Measurements from ENCODE around the gene PLIN1.

The PLIN1 gene, protein sequence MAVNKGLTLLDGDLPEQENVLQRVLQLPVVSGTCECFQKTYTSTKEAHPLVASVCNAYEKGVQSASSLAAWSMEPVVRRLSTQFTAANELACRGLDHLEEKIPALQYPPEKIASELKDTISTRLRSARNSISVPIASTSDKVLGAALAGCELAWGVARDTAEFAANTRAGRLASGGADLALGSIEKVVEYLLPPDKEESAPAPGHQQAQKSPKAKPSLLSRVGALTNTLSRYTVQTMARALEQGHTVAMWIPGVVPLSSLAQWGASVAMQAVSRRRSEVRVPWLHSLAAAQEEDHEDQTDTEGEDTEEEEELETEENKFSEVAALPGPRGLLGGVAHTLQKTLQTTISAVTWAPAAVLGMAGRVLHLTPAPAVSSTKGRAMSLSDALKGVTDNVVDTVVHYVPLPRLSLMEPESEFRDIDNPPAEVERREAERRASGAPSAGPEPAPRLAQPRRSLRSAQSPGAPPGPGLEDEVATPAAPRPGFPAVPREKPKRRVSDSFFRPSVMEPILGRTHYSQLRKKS

GRCh38 chr15:89679212-89679611, at the start of gene PLIN1:
PLIN1 (minus strand) TSS chr15:89679367; CDS start chr15:89677489, 1,878 bp downstream.
- TF ChIP-seq CTCF (IDR thresholded peaks at IDR 0.05; ENCODE audit: extremely low read depth, insufficient read depth, missing control alignments) = no peak
- in situ Hi-C loops (cut with MboI; ENCODE audit: low pct_unique_long_range_greater_than_20kb, low sequenced_read_pairs, unreplicated experiment) = no loop called here
- no peak for DNase-seq (ENCODE audit: low spot score)

- TF ChIP-seq CTCF (IDR thresholded peaks at IDR 0.05; ENCODE audit: extremely low read depth, insufficient read depth, missing control alignments) = no peak
- no peak for DNase-seq (ENCODE audit: low spot score)
- in situ Hi-C loops (cut with MboI; ENCODE audit: low pct_unique_long_range_greater_than_20kb, low sequenced_read_pairs, unreplicated experiment) = no loop called here
Measured at GRCh38 chr15:89728254-89728653, 49.1 kb upstream of the PLIN1 start.

GRCh38 chr15:89725064-89725463, 45.9 kb upstream of the PLIN1 start:
- in situ Hi-C loops (cut with MboI; ENCODE audit: low pct_unique_long_range_greater_than_20kb, low sequenced_read_pairs, unreplicated experiment) = no loop called here
- DNase-seq (ENCODE audit: low spot score) = no peak
- TF ChIP-seq CTCF (IDR thresholded peaks at IDR 0.05; ENCODE audit: extremely low read depth, insufficient read depth, missing control alignments) = no peak

DNA sequence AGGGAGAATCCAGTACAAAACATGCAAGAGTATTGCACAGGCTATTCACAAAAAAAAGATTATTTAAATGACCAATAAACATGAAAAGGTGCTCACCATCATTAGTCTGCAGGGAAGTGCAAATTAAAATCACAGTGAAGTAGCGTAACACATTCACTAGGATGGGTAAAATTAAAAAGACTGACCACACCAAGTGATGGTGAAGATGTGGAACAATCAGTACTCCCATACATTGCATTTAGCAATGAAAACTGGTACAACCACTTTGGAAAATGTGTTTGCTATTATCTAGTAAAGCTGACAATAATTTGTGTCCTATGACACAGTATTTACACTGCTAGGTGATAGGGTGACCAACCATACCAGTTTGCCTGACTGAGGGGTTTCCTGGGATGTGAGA, 45.5 kb upstream of the PLIN1 start:
- no peak for DNase-seq (ENCODE audit: low spot score)
- in situ Hi-C loops (cut with MboI; ENCODE audit: low pct_unique_long_range_greater_than_20kb, low sequenced_read_pairs, unreplicated experiment) = no loop called here
- no peak for TF ChIP-seq CTCF (IDR thresholded peaks at IDR 0.05; ENCODE audit: extremely low read depth, insufficient read depth, missing control alignments)

DNA sequence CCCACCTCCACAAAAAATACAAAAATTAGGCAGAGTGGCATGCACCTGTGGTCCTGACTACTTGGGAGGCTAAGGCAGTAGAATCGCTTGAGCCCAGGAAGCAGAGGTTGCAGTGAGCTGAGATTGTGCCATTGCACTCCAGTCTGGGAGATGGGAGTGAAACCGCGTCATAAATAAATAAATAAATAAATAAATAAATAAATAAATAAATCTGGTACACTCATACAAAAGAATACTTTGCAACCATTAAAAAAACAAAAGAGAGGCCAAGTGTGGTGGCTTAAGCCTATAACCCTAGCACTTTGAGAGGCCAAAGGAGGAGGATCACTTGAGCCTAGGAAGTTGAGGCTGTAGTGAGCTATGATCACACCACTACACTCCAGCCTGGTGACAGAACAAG, 43.9 kb upstream of the PLIN1 start:
- no peak for TF ChIP-seq CTCF (IDR thresholded peaks at IDR 0.05; ENCODE audit: extremely low read depth, insufficient read depth, missing control alignments)
- DNase-seq (ENCODE audit: low spot score) = no peak
- in situ Hi-C loops (cut with MboI; ENCODE audit: low pct_unique_long_range_greater_than_20kb, low sequenced_read_pairs, unreplicated experiment) = no loop called here

- no peak for TF ChIP-seq CTCF (IDR thresholded peaks at IDR 0.05; ENCODE audit: extremely low read depth, insufficient read depth, missing control alignments)
- no peak for DNase-seq (ENCODE audit: low spot score)
- in situ Hi-C loops (cut with MboI; ENCODE audit: low pct_unique_long_range_greater_than_20kb, low sequenced_read_pairs, unreplicated experiment) = no loop called here
Measured at GRCh38 chr15:89714775-89715174, 35.6 kb upstream of the PLIN1 start.
